ENCODE results near the gene RPL23.
A peak's percentile ranks its signal among the peaks of the same experiment; 100 is the strongest.

DNA sequence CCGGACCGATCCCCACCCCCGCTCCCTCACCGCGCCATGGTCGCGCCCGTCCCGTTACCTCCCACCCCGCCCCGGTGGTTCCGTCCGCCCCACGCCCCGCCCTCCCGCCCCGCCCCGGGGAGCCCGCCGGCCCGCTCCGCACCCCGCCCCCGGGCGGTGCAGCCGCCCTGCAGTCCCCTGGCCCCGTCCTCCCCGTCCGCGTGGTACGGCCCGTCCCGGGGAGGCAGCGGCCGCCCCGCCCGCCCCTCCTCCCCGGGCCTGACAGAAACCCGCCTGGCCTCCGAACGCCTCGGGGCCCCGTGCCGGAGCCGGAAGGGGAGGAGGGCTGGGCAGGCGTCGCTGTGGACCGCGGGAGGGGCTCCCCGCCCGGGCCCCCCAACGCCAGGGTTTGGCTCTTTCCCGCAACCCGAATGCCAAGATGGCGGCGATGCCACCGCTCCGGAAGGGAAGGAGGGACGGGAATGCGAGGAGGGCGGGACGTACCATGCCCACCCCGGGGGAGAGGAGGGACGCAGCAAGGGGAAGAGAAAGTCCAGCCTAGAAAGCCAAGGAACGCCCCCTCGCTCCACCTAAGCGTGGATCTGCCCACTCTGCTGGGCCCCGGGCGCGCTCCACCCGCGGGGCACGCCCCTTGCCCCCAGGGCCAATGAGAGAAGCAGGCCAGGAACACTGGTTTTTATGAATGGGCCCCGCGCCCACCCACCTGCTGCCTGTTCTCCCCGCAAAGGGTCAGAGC lies 53.9 kb downstream of the RPL23 start, which contains the start of gene PIP4K2B:
- TF ChIP-seq POLR2A (IDR thresholded peaks at IDR 0.05) = peak; percentile 60
- no peak for TF ChIP-seq CTCF (IDR thresholded peaks at IDR 0.05)
